ENCODE measurements around the gene AP5Z1. TPM values are rescaled to one million over a fixed set of nuclear protein-coding genes. Genes with fewer than 3 reads are reported as not detected.

Gene AP5Z1
- total and polyA plus RNA-seq, 2 of the 4 experiments (the other 2 are of a cell fraction), result 9.7 to 38.7 TPM

DNA sequence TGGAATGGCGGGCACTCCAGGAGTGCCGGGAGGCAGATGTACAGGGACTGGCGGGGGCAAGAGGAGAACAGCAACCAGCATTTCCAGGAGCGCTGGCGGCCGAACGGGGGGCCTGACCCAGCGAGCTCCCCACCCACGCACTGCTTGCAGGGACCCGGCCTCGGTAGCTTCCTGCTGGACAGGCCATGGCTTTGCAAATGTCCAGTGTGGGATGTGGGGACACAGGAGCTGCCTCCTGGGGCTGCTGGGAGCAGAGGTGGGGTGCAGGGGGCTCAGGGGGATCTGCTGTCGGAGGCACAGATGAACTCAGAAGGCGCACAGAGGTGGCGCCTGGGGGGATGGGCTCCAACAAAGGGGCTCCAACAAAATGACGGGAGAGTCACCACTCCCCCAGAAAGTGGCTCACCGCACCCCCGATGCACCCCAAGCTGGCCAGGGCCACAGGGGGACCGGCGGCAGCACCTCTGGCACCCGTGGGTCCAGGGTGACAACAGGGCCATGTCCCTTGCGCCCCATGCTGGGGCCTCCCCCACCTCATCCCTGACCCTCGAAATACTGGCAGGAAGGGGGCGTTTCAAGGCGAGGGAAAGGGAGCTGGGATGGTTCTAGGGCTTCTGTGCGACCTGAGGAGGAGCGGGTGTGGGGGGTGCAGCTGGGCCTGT lies 41.1 kb downstream of the AP5Z1 start:
- Histone ChIP-seq H3K4me2 (ENCODE audit: low read depth, low read length) (no peak overlapping the region), H2BK20ac (ENCODE audit: low read depth, low read length) (no peak overlapping the region), H3K79me1 (ENCODE audit: low read depth in 1 of 2, low read length in 2 of 2) (no peaks in the 10 kb centered on the region), H2AK5ac (ENCODE audit: low read depth, low read length) (no peak overlapping the region), H4K20me1 (ENCODE audit: insufficient read depth, low read length) (no peaks in the 10 kb centered on the region), H3K18ac (ENCODE audit: low read depth, low read length) (no peak overlapping the region), H3K14ac (replicated peaks; ENCODE audit: low read depth, low read length) (no peak overlapping the region), H2BK120ac (ENCODE audit: low read depth, low read length) (no peak overlapping the region), H3K9me1 (ENCODE audit: insufficient read depth, low read length) (no peaks in the 10 kb centered on the region; the same call in 1 of the 2 replicates), H4K91ac (ENCODE audit: insufficient read depth, low read depth, low read length) (no peak overlapping the region), H2BK15ac (ENCODE audit: low read depth, low read length) (no peak overlapping the region), H3K4ac (ENCODE audit: low read depth, low read length) (no peak overlapping the region), H3K56ac (ENCODE audit: extremely low read depth, insufficient read depth, low read length) (no peak overlapping the region), H3K27ac (ENCODE audit: insufficient read depth, low read length) (no peak overlapping the region), H3K27me3 (ENCODE audit: control insufficient read depth, insufficient read depth, low read length) (no peaks in the 10 kb centered on the region; the same call in 1 of the 2 replicates), H3K36me3 (ENCODE audit: control insufficient read depth, insufficient read depth, low read length) (no peaks in the 10 kb centered on the region), H3K23ac (ENCODE audit: low read depth, low read length) (no peak overlapping the region), H2AK9ac (replicated peaks; ENCODE audit: low read depth, low read length, poor library complexity) (no peak overlapping the region), H3K9me3 (ENCODE audit: control insufficient read depth, insufficient read depth, low read length) (peaks cover 6% of the 10 kb centered on the region), H2AFZ (replicated peaks; ENCODE audit: low read length, poor library complexity) (no peak overlapping the region), H4K8ac (ENCODE audit: low read depth in 2 of 2, low read length in 2 of 2) (no peak overlapping the region), H4K5ac (ENCODE audit: low read depth, low read length) (no peak overlapping the region), H2BK5ac (ENCODE audit: low read depth, low read length, poor library complexity, severe bottlenecking) (no peak overlapping the region), H3K4me1 (ENCODE audit: control insufficient read depth, insufficient read depth, low read length) (no peaks in the 10 kb centered on the region), H3K9ac (ENCODE audit: low read depth, low read length) (no peak overlapping the region), H3K4me3 (ENCODE audit: insufficient read depth, low read depth, low read length) (no peak overlapping the region)
- no peak for ATAC-seq (ENCODE audit: low read depth)
- POLR2A ChIA-PET (ENCODE audit: unreplicated experiment), result no interaction called here
- TF ChIP-seq RCOR1 (IDR thresholded peaks at IDR 0.05; ENCODE audit: insufficient replicate concordance, low read length), result no peak
- TF ChIP-seq BHLHE40 (IDR thresholded peaks at IDR 0.05; ENCODE audit: low read depth, low read length), result no peak
- TF ChIP-seq, protein P1, sequence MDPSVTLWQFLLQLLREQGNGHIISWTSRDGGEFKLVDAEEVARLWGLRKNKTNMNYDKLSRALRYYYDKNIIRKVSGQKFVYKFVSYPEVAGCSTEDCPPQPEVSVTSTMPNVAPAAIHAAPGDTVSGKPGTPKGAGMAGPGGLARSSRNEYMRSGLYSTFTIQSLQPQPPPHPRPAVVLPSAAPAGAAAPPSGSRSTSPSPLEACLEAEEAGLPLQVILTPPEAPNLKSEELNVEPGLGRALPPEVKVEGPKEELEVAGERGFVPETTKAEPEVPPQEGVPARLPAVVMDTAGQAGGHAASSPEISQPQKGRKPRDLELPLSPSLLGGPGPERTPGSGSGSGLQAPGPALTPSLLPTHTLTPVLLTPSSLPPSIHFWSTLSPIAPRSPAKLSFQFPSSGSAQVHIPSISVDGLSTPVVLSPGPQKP (IDR thresholded peaks at IDR 0.05; ENCODE audit: borderline replicate concordance, low read depth, low read length), result no peak
- TF ChIP-seq, protein P2, sequence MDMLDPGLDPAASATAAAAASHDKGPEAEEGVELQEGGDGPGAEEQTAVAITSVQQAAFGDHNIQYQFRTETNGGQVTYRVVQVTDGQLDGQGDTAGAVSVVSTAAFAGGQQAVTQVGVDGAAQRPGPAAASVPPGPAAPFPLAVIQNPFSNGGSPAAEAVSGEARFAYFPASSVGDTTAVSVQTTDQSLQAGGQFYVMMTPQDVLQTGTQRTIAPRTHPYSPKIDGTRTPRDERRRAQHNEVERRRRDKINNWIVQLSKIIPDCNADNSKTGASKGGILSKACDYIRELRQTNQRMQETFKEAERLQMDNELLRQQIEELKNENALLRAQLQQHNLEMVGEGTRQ (IDR thresholded peaks at IDR 0.05; ENCODE audit: low read depth, low read length), result no peak
- no peak for TF ChIP-seq RAD21 (IDR thresholded peaks at IDR 0.05; ENCODE audit: low read length)
- TF ChIP-seq RFX5 (IDR thresholded peaks at IDR 0.05; ENCODE audit: low read depth, low read length), result no peak
- no peak for TF ChIP-seq MAZ (IDR thresholded peaks at IDR 0.05; ENCODE audit: borderline replicate concordance, low read depth, low read length)
- no TSS peak for BruUV-seq (replicated peaks)
- CTCF ChIA-PET, result no interaction called here
- intact Hi-C loops (cut with micrococcal nuclease) (no loop called here), dilution Hi-C loops (cut with HindIII; ENCODE audit: low sequenced_read_pairs, unreplicated experiment) (no loop called here), in situ Hi-C loops (cut with MboI; ENCODE audit: low sequenced_read_pairs) (no loop called here)
- WGBS, 2 experiments (ENCODE audit: extremely low coverage in 2 of 2, insufficient read length in 1 of 2), result 81% methylated on average over 11 of the region's 26 CpGs; no CpG with 5 or more reads in 1 of the 2 experiments
- no peak for DNase-seq
